ENCODE data around the gene ZFYVE28. TPM values are rescaled to one million over a fixed set of nuclear protein-coding genes. Genes with fewer than 3 reads are reported as not detected.

Gene ZFYVE28
- total and polyA plus RNA-seq, 2 of the 8 experiments (the other 6 are each of a cell fraction or from before 2014, with no cell fraction given), result 1.7 to 4.9 TPM

- Histone ChIP-seq H3K4me2 (ENCODE audit: insufficient read depth in 1 of 2, low read depth in 2 of 2, low read length in 2 of 2) (no peak overlapping the region), H3K4me3 (ENCODE audit: extremely low read depth in 1 of 4, insufficient read depth in 2 of 4, low read depth in 3 of 4, low read length in 4 of 4) (no peak overlapping the region), H3K9ac (replicated peaks in 1 of 4; ENCODE audit: extremely low read depth in 1 of 4, low read depth in 3 of 4, low read length in 3 of 4) (no peak overlapping the region), H3K27ac (ENCODE audit: low read depth, low read length) (no peak overlapping the region), H4K5ac (ENCODE audit: insufficient read length, low read depth, low read length) (no peak overlapping the region), H2BK20ac (ENCODE audit: low read length) (no peak overlapping the region), H4K91ac (replicated peaks; ENCODE audit: insufficient read length, low read length) (no peak overlapping the region), H3K36me3 (ENCODE audit: control insufficient read depth in 2 of 4, insufficient read depth in 4 of 4, low read length in 3 of 4) (no peaks in the 10 kb centered on the region), H2BK15ac (ENCODE audit: low read length) (no peak overlapping the region), H2AFZ (ENCODE audit: low read length) (no peak overlapping the region), H2AK5ac (ENCODE audit: low read depth, low read length) (no peak overlapping the region), H3K79me1 (ENCODE audit: low read depth, low read length) (no peaks in the 10 kb centered on the region), H3K18ac (ENCODE audit: extremely low read depth, low read length) (no peak overlapping the region), H3K23ac (ENCODE audit: insufficient read length) (no peak overlapping the region), H3K79me2 (ENCODE audit: control insufficient read depth in 1 of 2, insufficient read depth in 2 of 2, low read length in 2 of 2) (no peaks in the 10 kb centered on the region), H3K27me3 (replicated peaks in 1 of 4; ENCODE audit: control insufficient read depth in 3 of 4, extremely low read depth in 1 of 4, insufficient read depth in 3 of 4, low read length in 3 of 4) (no peaks in the 10 kb centered on the region), H2BK12ac (ENCODE audit: low read depth, low read length) (no peak overlapping the region), H4K8ac (ENCODE audit: extremely low read depth, insufficient read depth, low read length) (no peak overlapping the region), H2BK120ac (replicated peaks; ENCODE audit: low read depth, low read length) (no peak overlapping the region), H3K56ac (replicated peaks; ENCODE audit: insufficient read length, low read depth, low read length) (no peak overlapping the region), H3K9me3 (ENCODE audit: insufficient read depth in 2 of 2, low read depth in 1 of 2, low read length in 1 of 2) (no peaks in the 10 kb centered on the region), H3K4ac (replicated peaks; ENCODE audit: insufficient read length, low read depth, low read length) (no peak overlapping the region), H4K20me1 (replicated peaks in 1 of 2; ENCODE audit: control insufficient read depth in 1 of 2, insufficient read depth in 2 of 2, low read length in 2 of 2) (peaks cover 0 to 1% of the 10 kb centered on the region in 2 experiments), H3K23me2 (ENCODE audit: low read depth, low read length) (no peaks in the 10 kb centered on the region), H3K4me1 (replicated peaks in 1 of 4; ENCODE audit: control insufficient read depth in 3 of 4, insufficient read depth in 4 of 4, low read length in 3 of 4) (no peaks in the 10 kb centered on the region), H2BK5ac (ENCODE audit: low read depth, low read length) (no peak overlapping the region), H3K14ac (ENCODE audit: insufficient read length) (no peak overlapping the region)
- 91% methylated on average over 20 of the region's 21 CpGs; no CpG with 5 or more reads in 1 of the 2 experiments for WGBS, 2 experiments (ENCODE audit: extremely low coverage in 1 of 2, insufficient coverage in 1 of 2, insufficient read length in 1 of 2, insufficient replicate concordance in 2 of 2, low coverage in 1 of 2, low lambda C conversion rate in 2 of 2, missing lambda C conversion rate in 1 of 2)
- ChIA-PET POLR2A (ENCODE audit: partially characterized antibody) (no interaction called here), CTCF (ENCODE audit: partially characterized antibody) (no interaction called here)
- DNase-seq (ENCODE audit: low read depth in 1 of 2, low spot score in 2 of 2), result no peak
- no peak for FAIRE-seq
- TF ChIP-seq YY1 (IDR thresholded peaks at IDR 0.05; ENCODE audit: low read depth, low read length), result no peak
Measured at GRCh38 chr4:2274320-2275043, 144.0 kb downstream of the ZFYVE28 start.

All from H1 (cell line).